K562 (cell line): ENCODE measurements around the gene IQCE. TPM values are rescaled to one million over a fixed set of nuclear protein-coding genes. Genes with fewer than 3 reads are reported as not detected.

Source experiments
- ARID2 ChIP-seq: fragments of 450-650 bp; IDR thresholded peaks from 2 replicates; pipeline ENCODE4 v1.6.1; 2017; ENCODE audit warnings: antibody characterized with exemption, mild to moderate bottlenecking
- ASH1L ChIP-seq: fragments of 450-650 bp; IDR thresholded peaks from 2 replicates; pipeline ENCODE4 v1.6.1; 2018; ENCODE audit warnings: borderline replicate concordance, mild to moderate bottlenecking, low read depth; ENCODE audit not compliant: partially characterized antibody
- CCAR2 ChIP-seq: fragments of 200-400 bp; formaldehyde crosslinking; IDR thresholded peaks from 2 replicates; pipeline ENCODE4 v1.6.1; 2017; ENCODE audit warnings: mild to moderate bottlenecking, low read depth, low read length
- CREB3L1 ChIP-seq: fragments of 450-650 bp; IDR thresholded peaks from 2 replicates; pipeline ENCODE4 v1.6.1; 2014; ENCODE audit warnings: low read depth, mild to moderate bottlenecking, moderate library complexity, borderline replicate concordance
- FOXK2 ChIP-seq, 2 experiments: fragments of 450-650 bp; IDR thresholded peaks in 1 of 2; conservative IDR thresholded peaks in 1 of 2; 2 replicates each; pipeline ENCODE4 v1.6.1; 2016; ENCODE audit warnings: low read depth in 2 of 2, mild to moderate bottlenecking in 1 of 2
- GTF2A2 ChIP-seq: IDR thresholded peaks from 2 replicates; pipeline ENCODE4 v1.6.1; 2016; ENCODE audit warnings: mild to moderate bottlenecking, missing genetic modification characterization, missing compliant biosample characterization
- HES1 ChIP-seq: fragments of 450-650 bp; IDR thresholded peaks from 2 replicates; pipeline ENCODE4 v1.6.1; 2016; ENCODE audit warnings: low read depth, mild to moderate bottlenecking, moderate library complexity
- HINFP ChIP-seq: fragments of 450-650 bp; conservative IDR thresholded peaks from 2 replicates; pipeline ENCODE4 v1.6.1; 2016; ENCODE audit warnings: missing genetic modification characterization, low read depth, mild to moderate bottlenecking, control low read depth, missing compliant biosample characterization
- HNRNPUL1 ChIP-seq: fragments of 200-400 bp; formaldehyde crosslinking; IDR thresholded peaks from 2 replicates; pipeline ENCODE4 v1.6.1; 2017; ENCODE audit warnings: low read length
- NCOA1 ChIP-seq: fragments of 450-650 bp; IDR thresholded peaks from 2 replicates; pipeline ENCODE4 v1.6.1; 2016; ENCODE audit warnings: low read depth
- PRDM10 ChIP-seq: fragments of 450-650 bp; IDR thresholded peaks from 2 replicates; pipeline ENCODE4 v1.6.1; 2018; ENCODE audit not compliant: partially characterized antibody
- RB1 ChIP-seq: fragments of 450-650 bp; IDR thresholded peaks from 2 replicates; pipeline ENCODE4 v1.6.1; 2017; ENCODE audit warnings: low read depth, mild to moderate bottlenecking
- SAP30 ChIP-seq: fragments of 200-600 bp; sonication (generic); IDR thresholded peaks from 2 replicates; pipeline ENCODE4 v1.6.1; 2012; ENCODE audit warnings: borderline replicate concordance, low read depth, mild to moderate bottlenecking, moderate library complexity, low read length, control low read depth, inconsistent platforms; ENCODE audit not compliant: insufficient read depth, poor library complexity, severe bottlenecking
- SRSF3 ChIP-seq: fragments of 200-400 bp; formaldehyde crosslinking; IDR thresholded peaks from 2 replicates; pipeline ENCODE4 v1.6.1; 2016; ENCODE audit warnings: mild to moderate bottlenecking, low read length, moderate library complexity; ENCODE audit not compliant: insufficient read depth
- TBL1XR1 ChIP-seq, 2 experiments: IDR thresholded peaks; 2 replicates each; pipeline ENCODE4 v1.6.1; 2012; ENCODE audit warnings: improper control_type of control experiment in 2 of 2, low read length in 2 of 2, mild to moderate bottlenecking in 1 of 2
- YY1 ChIP-seq, 3 experiments: IDR thresholded peaks; 2 replicates each; pipeline ENCODE4 v1.6.1; 2011; ENCODE audit warnings: low read length in 2 of 3, mild to moderate bottlenecking in 2 of 3, moderate library complexity in 2 of 3, borderline replicate concordance in 1 of 3, control low read depth in 1 of 3, low read depth in 1 of 3; ENCODE audit not compliant: insufficient read depth in 3 of 3, insufficient replicate concordance in 2 of 3, control insufficient read depth in 1 of 3, insufficient read length in 1 of 3; ENCODE audit errors: extremely low read depth in 1 of 3
- ZNF224 ChIP-seq: sonication (generic); formaldehyde crosslinking; IDR thresholded peaks from 2 replicates; pipeline ENCODE4 v1.8.0; 2022; ENCODE audit warnings: mild to moderate bottlenecking, missing genetic modification reagents
- ZNF232 ChIP-seq: sonication (generic); formaldehyde crosslinking; IDR thresholded peaks from 2 replicates; pipeline ENCODE4 v1.8.0; 2022; ENCODE audit warnings: mild to moderate bottlenecking, missing genetic modification reagents
- polyA plus RNA-seq, 8 experiments: library from polyadenylated mRNA; depleted of rRNA in 4 of 8; stranded (reverse) in 5 of 8; unstranded in 3 of 8; fragments of >200 nt; fragmentation: Nextera tagmentation in 2 of 8; fragmentation: Illumina TruSeq in 1 of 8; extraction: Ambion mirVana in 2 of 8; extraction: Trizol in 1 of 8; gene quantifications; 2 replicates each; pipeline versions ENCODE4 v1.2.1 to v1.2.3, GENCODE V29; 2011 to 2014; ENCODE audit warnings: inconsistent platforms in 1 of 8, missing spikeins in 1 of 8
- total RNA-seq, 7 experiments: library from RNA; depleted of rRNA in 6 of 7; stranded (reverse); fragments of >200 nt in 6 of 7; fragmentation: Illumina TruSeq in 2 of 7; extraction: Trizol in 2 of 7; gene quantifications; 2 replicates each; pipeline versions ENCODE4 v1.2.1 to v1.2.3, GENCODE V29; 2011 to 2021; ENCODE audit warnings: low replicate concordance in 1 of 7

The IQCE gene
- total and polyA plus RNA-seq, 9 of the 15 experiments (the other 6 are each of a cell fraction or from before 2014, with no cell fraction given), result 0.18 to 8.5 (median 4.2) TPM

GRCh38 chr7:2555121-2556052, 3.4 kb upstream of the IQCE start, which contains the start of gene BRAT1 (continued):
- TF ChIP-seq HNRNPUL1 (no peak), RB1 (peak; percentile 56; the same call in 1 of the 2 replicates), CREB3L1 (no peak), TBL1XR1 (IDR thresholded peaks at IDR 0.05; ENCODE audit: low read length in 2 of 2) (no peak), SAP30 (no peak), PRDM10 (peak; percentile 100), GTF2A2 (tag) (no peak), FOXK2 (conservative IDR thresholded peaks at IDR 0.05 in 1 of 2, IDR thresholded peaks at IDR 0.05 in 1 of 2; ENCODE audit: low read depth in 2 of 2) (peak in 1 of 2 experiments; percentile 99; a peak in 2 of 4 replicates), ASH1L (peak; percentile 72), YY1 (IDR thresholded peaks at IDR 0.05; ENCODE audit: borderline replicate concordance in 1 of 3, control insufficient read depth in 1 of 3, extremely low read depth in 1 of 3, insufficient read depth in 3 of 3, insufficient read length in 1 of 3, insufficient replicate concordance in 2 of 3, low read depth in 1 of 3, low read length in 2 of 3) (peak in 2 of 3 experiments; percentile 48 to 49), ZNF224 (no peak), HES1 (no peak), CCAR2 (no peak), SRSF3 (no peak), NCOA1 (no peak), ARID2 (no peak), ZNF232 (CRISPR knock-in tag) (no peak), HINFP (no peak)
